Measurements from ENCODE around the gene PRKN.

DNA sequence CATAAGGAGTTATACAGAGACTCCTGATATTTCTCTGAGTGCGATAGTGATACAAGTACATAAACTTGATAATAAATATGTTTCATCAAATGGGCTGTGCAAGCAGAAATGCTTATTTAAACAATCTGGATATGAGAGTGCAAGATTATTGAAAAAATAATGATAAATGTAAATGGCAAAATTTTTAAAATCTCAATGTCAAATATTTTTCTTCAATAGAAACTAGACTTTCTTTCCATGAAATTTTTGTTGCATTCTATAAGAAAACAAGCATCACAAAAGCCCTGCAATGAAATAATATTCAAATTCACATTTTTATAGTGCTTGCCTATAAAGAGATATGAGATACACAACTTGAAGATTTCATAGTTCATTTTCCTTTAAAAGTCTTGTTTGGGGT, 2.9 kb upstream of the PRKN start:
- TF ChIP-seq POLR2AphosphoS5 (IDR thresholded peaks at IDR 0.05): no peak
- TF ChIP-seq, protein P1, sequence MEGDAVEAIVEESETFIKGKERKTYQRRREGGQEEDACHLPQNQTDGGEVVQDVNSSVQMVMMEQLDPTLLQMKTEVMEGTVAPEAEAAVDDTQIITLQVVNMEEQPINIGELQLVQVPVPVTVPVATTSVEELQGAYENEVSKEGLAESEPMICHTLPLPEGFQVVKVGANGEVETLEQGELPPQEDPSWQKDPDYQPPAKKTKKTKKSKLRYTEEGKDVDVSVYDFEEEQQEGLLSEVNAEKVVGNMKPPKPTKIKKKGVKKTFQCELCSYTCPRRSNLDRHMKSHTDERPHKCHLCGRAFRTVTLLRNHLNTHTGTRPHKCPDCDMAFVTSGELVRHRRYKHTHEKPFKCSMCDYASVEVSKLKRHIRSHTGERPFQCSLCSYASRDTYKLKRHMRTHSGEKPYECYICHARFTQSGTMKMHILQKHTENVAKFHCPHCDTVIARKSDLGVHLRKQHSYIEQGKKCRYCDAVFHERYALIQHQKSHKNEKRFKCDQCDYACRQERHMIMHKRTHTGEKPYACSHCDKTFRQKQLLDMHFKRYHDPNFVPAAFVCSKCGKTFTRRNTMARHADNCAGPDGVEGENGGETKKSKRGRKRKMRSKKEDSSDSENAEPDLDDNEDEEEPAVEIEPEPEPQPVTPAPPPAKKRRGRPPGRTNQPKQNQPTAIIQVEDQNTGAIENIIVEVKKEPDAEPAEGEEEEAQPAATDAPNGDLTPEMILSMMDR (IDR thresholded peaks at IDR 0.05): no peak
- no peak for TF ChIP-seq POLR2A (IDR thresholded peaks at IDR 0.05)
